DOHH2 (cell line): Measurements from ENCODE around the gene ATXN2.

Experiments
- H3F3A ChIP-seq: fragments of 200-600 bp; sonication (generic), shearing (Covaris generic); 2 replicates; pipeline ENCODE4 v1.6.0; 2016; ENCODE audit warnings: antibody characterized with exemption, mild to moderate bottlenecking; ENCODE audit not compliant: control insufficient read depth, insufficient read depth
- H3K27ac ChIP-seq: fragments of 200-600 bp; sonication (generic); 2 replicates; pipeline ENCODE4 v1.5.1; 2014; ENCODE audit warnings: low read depth, mild to moderate bottlenecking, low read length, moderate library complexity
- H3K27me3 ChIP-seq: fragments of 200-600 bp; sonication (generic); 2 replicates; pipeline ENCODE4 v1.6.1; 2014; ENCODE audit warnings: mild to moderate bottlenecking, low read length, mixed read lengths; ENCODE audit not compliant: control insufficient read depth
- H3K36me3 ChIP-seq: fragments of 200-600 bp; sonication (generic); 2 replicates; pipeline ENCODE4 v1.6.1; 2014; ENCODE audit warnings: mild to moderate bottlenecking, low read length, moderate library complexity, mixed read lengths; ENCODE audit not compliant: control insufficient read depth
- H3K4me1 ChIP-seq: fragments of 200-600 bp; sonication (generic); 2 replicates; pipeline ENCODE4 v1.6.1; 2014; ENCODE audit warnings: mild to moderate bottlenecking, low read length, mixed read lengths; ENCODE audit not compliant: control insufficient read depth
- H3K4me2 ChIP-seq: fragments of 200-600 bp; sonication (generic); 2 replicates; pipeline ENCODE4 v1.6.0; 2014; ENCODE audit warnings: mild to moderate bottlenecking, low read length, moderate library complexity
- H3K4me3 ChIP-seq: fragments of 200-600 bp; sonication (generic); 2 replicates; pipeline ENCODE4 v1.5.1; 2014; ENCODE audit warnings: mild to moderate bottlenecking, low read length, mixed read lengths
- H3K79me2 ChIP-seq: fragments of 200-600 bp; sonication (generic); 2 replicates; pipeline ENCODE4 v1.6.1; 2014; ENCODE audit warnings: mild to moderate bottlenecking, low read length, mixed read lengths; ENCODE audit not compliant: control insufficient read depth
- H3K9me2 ChIP-seq: fragments of 200-600 bp; sonication (generic); replicated peaks from 2 replicates; pipeline ENCODE4 v1.6.1; 2014; ENCODE audit warnings: mild to moderate bottlenecking, low read length, mixed read lengths; ENCODE audit not compliant: control insufficient read depth
- H3K9me3 ChIP-seq: fragments of 200-600 bp; sonication (generic); 2 replicates; pipeline ENCODE4 v1.6.1; 2014; ENCODE audit warnings: antibody characterized with exemption, low read length, mixed read lengths; ENCODE audit not compliant: control insufficient read depth, insufficient read depth
- H4K20me1 ChIP-seq: fragments of 200-600 bp; sonication (generic); 2 replicates; pipeline ENCODE4 v1.6.0; 2014; ENCODE audit warnings: low read depth, mild to moderate bottlenecking, antibody characterized with exemption, low read length, moderate library complexity; ENCODE audit not compliant: control insufficient read depth, insufficient read depth
- EZH2phosphoT487 ChIP-seq: fragments of 200-600 bp; sonication (generic); IDR thresholded peaks from 2 replicates; pipeline ENCODE4 v1.6.1; 2017; ENCODE audit warnings: borderline replicate concordance, mild to moderate bottlenecking, antibody characterized with exemption, low read length, moderate library complexity, mixed read lengths
- TF ChIP-seq, protein P1 (sequence below): fragments of 200-600 bp; sonication (generic); IDR thresholded peaks from one replicate; pipeline ENCODE4 v1.5.1; 2014; ENCODE audit warnings: antibody characterized with exemption, mild to moderate bottlenecking, low read depth, low read length; ENCODE audit not compliant: poor library complexity, severe bottlenecking

ATXN2 gene

DNA sequence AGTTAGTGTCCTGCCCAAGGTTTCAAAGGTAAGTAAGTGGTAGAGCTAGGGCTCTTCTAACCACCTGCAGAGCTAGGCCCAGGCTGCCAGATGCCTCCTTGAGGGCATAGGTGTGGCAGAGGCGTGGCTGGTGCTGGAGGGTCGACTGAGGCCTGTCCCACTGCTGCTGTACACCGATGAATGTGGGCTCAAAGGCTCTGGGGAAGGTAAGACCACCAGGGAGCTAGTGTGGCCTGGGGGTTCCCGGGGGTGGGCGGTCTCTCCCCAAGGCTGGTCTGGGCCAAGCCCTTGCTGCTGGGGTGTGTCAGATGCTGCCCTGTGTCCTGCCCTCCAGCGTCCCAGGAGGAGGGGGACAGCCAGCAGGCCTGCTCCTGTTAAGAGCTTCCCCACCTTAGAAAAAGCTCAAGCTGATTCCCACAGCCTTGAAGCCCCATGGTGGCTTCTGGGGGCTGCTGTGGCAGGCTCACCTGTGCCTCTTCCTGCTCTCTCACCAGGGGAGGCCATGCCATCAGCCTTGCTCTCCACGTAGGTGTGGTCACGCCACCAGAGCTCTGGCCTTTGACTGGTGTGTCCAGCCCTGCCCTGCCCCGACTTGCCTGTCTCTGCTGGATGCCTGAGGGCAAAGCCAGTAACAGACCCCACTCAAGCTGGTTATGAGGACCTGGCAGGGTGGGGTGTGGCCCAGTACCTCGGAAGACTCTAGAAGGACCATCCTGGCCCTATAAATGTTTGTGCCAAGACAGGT, 156.6 kb downstream of the ATXN2 start:
- Histone ChIP-seq H4K20me1 (peaks cover 12% of the 10 kb centered on the region), H3K9me3 (no peaks in the 10 kb centered on the region), H3K4me2 (no peak overlapping the region), H3F3A (no peaks in the 10 kb centered on the region; the same call in 1 of the 2 replicates), H3K27me3 (no peaks in the 10 kb centered on the region), H3K9me2 (no peaks in the 10 kb centered on the region), H3K36me3 (peaks cover 49% of the 10 kb centered on the region), H3K27ac (no peak overlapping the region), H3K4me3 (no peak overlapping the region), H3K79me2 (peaks cover 28% of the 10 kb centered on the region), H3K4me1 (peaks cover 41% of the 10 kb centered on the region)
- TF ChIP-seq, protein P1, sequence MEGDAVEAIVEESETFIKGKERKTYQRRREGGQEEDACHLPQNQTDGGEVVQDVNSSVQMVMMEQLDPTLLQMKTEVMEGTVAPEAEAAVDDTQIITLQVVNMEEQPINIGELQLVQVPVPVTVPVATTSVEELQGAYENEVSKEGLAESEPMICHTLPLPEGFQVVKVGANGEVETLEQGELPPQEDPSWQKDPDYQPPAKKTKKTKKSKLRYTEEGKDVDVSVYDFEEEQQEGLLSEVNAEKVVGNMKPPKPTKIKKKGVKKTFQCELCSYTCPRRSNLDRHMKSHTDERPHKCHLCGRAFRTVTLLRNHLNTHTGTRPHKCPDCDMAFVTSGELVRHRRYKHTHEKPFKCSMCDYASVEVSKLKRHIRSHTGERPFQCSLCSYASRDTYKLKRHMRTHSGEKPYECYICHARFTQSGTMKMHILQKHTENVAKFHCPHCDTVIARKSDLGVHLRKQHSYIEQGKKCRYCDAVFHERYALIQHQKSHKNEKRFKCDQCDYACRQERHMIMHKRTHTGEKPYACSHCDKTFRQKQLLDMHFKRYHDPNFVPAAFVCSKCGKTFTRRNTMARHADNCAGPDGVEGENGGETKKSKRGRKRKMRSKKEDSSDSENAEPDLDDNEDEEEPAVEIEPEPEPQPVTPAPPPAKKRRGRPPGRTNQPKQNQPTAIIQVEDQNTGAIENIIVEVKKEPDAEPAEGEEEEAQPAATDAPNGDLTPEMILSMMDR, result no peak
- TF ChIP-seq EZH2phosphoT487, result no peak

DNA sequence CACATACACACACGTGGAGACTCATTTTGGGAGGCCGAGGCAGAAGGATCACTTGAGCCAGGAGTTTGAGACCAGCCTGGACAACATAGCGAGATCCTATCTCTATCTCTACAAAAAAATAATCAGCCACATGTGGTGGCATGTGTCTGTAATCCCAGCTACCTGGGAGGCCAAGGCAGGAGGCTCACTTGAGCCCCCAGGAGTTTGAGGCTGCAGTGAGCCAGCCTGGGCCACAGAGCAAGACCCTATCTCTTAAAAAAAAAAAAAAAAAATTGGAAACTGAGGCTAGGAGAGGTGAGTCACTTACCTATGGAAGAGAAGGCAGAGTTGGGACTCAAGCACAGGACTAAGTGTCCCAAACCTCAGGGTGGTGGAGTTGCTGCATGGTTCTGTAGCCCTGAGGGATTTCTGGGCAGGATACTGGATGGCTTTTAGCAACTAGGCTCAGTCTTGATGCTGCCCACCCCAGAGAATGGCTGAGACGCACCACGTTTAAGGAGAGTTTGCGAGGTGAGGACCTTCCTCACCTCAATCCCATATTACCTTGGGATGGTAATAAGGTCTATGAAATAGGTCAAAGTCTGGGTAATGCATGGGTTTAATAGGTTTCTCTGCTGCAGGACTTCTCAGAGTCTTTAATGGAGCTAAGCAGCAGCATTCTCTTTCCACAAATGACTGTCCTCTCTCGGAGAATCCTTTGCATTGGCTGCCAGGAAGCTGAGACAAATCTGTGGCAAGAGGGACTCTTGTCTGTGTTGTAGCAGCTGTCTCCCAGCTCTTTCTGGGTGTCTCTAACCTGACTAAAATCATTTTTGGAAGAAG, 157.8 kb downstream of the ATXN2 start:
- no peak overlapping the region for H3K4me2 ChIP-seq
- H3F3A ChIP-seq, result no peaks in the 10 kb centered on the region; the same call in 1 of the 2 replicates
- peaks cover 39% of the 10 kb centered on the region for H3K36me3 ChIP-seq
- no peak overlapping the region for H3K27ac ChIP-seq
- peaks cover 40% of the 10 kb centered on the region for H3K4me1 ChIP-seq
- H3K4me3 ChIP-seq, result no peak overlapping the region
- TF ChIP-seq, protein P1, result no peak
- TF ChIP-seq EZH2phosphoT487, result no peak
- no peaks in the 10 kb centered on the region for H3K9me2 ChIP-seq
- peaks cover 38% of the 10 kb centered on the region for H3K79me2 ChIP-seq
- peaks cover 12% of the 10 kb centered on the region for H4K20me1 ChIP-seq
- no peaks in the 10 kb centered on the region for H3K9me3 ChIP-seq
- no peaks in the 10 kb centered on the region for H3K27me3 ChIP-seq

DNA sequence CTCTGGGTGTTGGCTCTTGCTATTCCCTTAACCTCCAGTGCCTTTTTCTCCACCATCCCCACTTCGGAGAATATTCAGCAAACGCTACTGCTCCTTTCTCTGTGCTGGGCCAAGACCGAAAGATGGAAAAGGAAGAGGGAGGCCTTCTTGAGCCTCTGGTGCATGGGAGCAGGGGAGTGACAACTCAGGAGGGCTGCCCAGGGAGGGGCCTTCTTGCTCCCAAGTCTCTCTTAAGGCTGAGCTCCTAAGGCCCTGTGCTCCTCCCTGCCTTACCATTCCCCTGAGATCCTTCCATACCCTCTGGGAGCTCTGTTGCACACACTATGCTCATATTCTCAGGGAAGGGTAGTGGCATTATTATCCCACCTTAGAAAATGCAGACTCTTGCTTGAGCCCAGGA, 158.5 kb downstream of the ATXN2 start:
- Histone ChIP-seq H3K9me3 (no peaks in the 10 kb centered on the region), H3K4me3 (no peak overlapping the region), H3F3A (no peaks in the 10 kb centered on the region; the same call in 1 of the 2 replicates), H3K4me2 (no peak overlapping the region), H3K9me2 (no peaks in the 10 kb centered on the region), H3K79me2 (peaks cover 41% of the 10 kb centered on the region), H4K20me1 (peaks cover 13% of the 10 kb centered on the region), H3K27me3 (no peaks in the 10 kb centered on the region), H3K36me3 (peaks cover 32% of the 10 kb centered on the region), H3K27ac (no peak overlapping the region), H3K4me1 (peaks cover 37% of the 10 kb centered on the region)
- no peak for TF ChIP-seq EZH2phosphoT487
- TF ChIP-seq, protein P1, result no peak
